Activated CD4-positive, alpha-beta T cell treated with anti-CD3 and anti-CD28 coated beads for 36 hours (primary cell): ENCODE results near the gene CCNC. TPM values are rescaled to one million over a fixed set of nuclear protein-coding genes. Genes with fewer than 3 reads are reported as not detected.

ENCODE experiments used
- ATAC-seq: fragments of 200-7000 bp; cut with Tn5 transposase; one replicate; pipeline ENCODE4 v1.10.0; 2021; ENCODE audit warnings: mild to moderate bottlenecking, moderate library complexity
- CTCF ChIA-PET: fragments of 350-600 bp; sonication (Branson Sonifier 250); formaldehyde crosslinking; loops from one replicate; lab custom pipeline; 2021; ENCODE audit warnings: antibody characterized with exemption; lab: Charles Lee
- POLR2A ChIA-PET: fragments of 350-600 bp; sonication (Branson Sonifier 250); formaldehyde crosslinking; loops from one replicate; lab custom pipeline; 2021; ENCODE audit warnings: antibody characterized with exemption, inconsistent platforms; lab: Charles Lee
- DNase-seq: peaks from one replicate; pipeline ENCODE4 v3.0.0-alpha.2; 2020
- H3K27ac Mint-ChIP-seq: one replicate; pipeline ENCODE4 v1.8.0; 2021; ENCODE audit warnings: mixed read lengths
- H3K27me3 Mint-ChIP-seq: one replicate; pipeline ENCODE4 v1.8.0; 2021; ENCODE audit warnings: mixed read lengths
- H3K36me3 Mint-ChIP-seq: one replicate; pipeline ENCODE4 v1.8.0; 2021; ENCODE audit warnings: low read depth, mixed read lengths
- H3K4me1 Mint-ChIP-seq: one replicate; pipeline ENCODE4 v1.8.0; 2021; ENCODE audit warnings: mixed read lengths
- H3K4me3 Mint-ChIP-seq: one replicate; pipeline ENCODE4 v1.8.0; 2021; ENCODE audit warnings: mild to moderate bottlenecking, moderate library complexity, mixed read lengths
- H3K9me3 Mint-ChIP-seq: one replicate; pipeline ENCODE4 v1.8.0; 2021; ENCODE audit warnings: low read depth, mixed read lengths
- intact Hi-C, 2 experiments: fragments of 100-400 bp; cut with DNase I in 1 of 2; cut with micrococcal nuclease in 1 of 2; formaldehyde crosslinking; loops; one replicate each; pipeline versions ENCODE4 v1.14.2 to v1.15.1; 2022 to 2024; cut with DNase I, micrococcal nuclease
- total RNA-seq, 2 experiments: library from RNA; stranded (reverse); gene quantifications; one replicate each; pipeline ENCODE4 v1.2.3, GENCODE V29; 2021

The CCNC gene
- total RNA-seq, 2 experiments from 2014 or later, result 50.7 to 67.3 TPM

GRCh38 chr6:99543968-99544367, 24.5 kb downstream of the CCNC start:
- intact Hi-C loops, result no loop called here
- no peak overlapping the region for H3K27ac Mint-ChIP-seq
- POLR2A ChIA-PET, result no interaction called here
- no peak for DNase-seq
- no peak overlapping the region for H3K4me3 Mint-ChIP-seq
- H3K9me3 Mint-ChIP-seq, result no peaks in the 10 kb centered on the region
- H3K27me3 Mint-ChIP-seq, result no peaks in the 10 kb centered on the region
- H3K36me3 Mint-ChIP-seq, result peaks cover 36% of the 10 kb centered on the region
- ATAC-seq, result no peak
- CTCF ChIA-PET, result interaction anchor here (0.8 to 1.4 kb wide), 2 partner anchors 22 to 23 kb away, joined by 3 to 4 read pairs; no protein-coding TSS in a partner anchor
- H3K4me1 Mint-ChIP-seq, result no peaks in the 10 kb centered on the region

GRCh38 chr6:99530627-99531026, 37.8 kb downstream of the CCNC start:
- Mint-ChIP-seq H3K4me3 (no peak overlapping the region), H3K36me3 (peaks cover 12% of the 10 kb centered on the region), H3K4me1 (no peaks in the 10 kb centered on the region), H3K9me3 (no peaks in the 10 kb centered on the region), H3K27ac (no peak overlapping the region), H3K27me3 (no peaks in the 10 kb centered on the region)
- no peak for ATAC-seq
- CTCF ChIA-PET, result interaction anchor here (0.8 kb wide), 1 partner anchor 15 kb away, joined by 6 read pairs; no protein-coding TSS in a partner anchor
- no peak for DNase-seq
- POLR2A ChIA-PET, result no interaction called here
- intact Hi-C loops, result no loop called here

DNA sequence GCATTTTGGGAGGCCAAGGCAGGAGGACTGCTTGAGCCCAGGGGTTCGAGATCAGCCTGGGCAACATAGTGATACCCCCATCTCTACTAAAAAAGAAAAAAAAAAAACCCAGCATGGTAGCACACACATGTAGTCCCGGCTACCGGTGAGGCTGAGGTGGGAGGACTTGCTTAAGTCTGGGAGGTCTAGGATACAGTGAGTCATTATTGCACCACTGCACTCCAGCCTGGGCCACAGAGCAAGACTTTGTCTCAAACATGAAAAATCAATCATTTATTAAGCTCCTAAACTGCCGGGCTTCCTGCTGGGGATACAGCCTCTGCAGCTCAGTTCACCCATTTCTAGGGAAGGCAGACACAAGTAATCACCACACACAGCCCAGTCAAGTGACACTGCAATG, 45.9 kb downstream of the CCNC start:
- CTCF ChIA-PET, result interaction anchor here (0.6 to 1.5 kb wide), 8 partner anchors 9 to 240 kb away, joined by 3 to 6 read pairs (median 4); no protein-coding TSS in a partner anchor
- Mint-ChIP-seq H3K9me3 (no peaks in the 10 kb centered on the region), H3K4me1 (peaks cover 14% of the 10 kb centered on the region), H3K36me3 (peaks cover 2% of the 10 kb centered on the region), H3K4me3 (no peak overlapping the region), H3K27me3 (no peaks in the 10 kb centered on the region), H3K27ac (no peak overlapping the region)
- DNase-seq (no peak), ATAC-seq (no peak)
- intact Hi-C loops, result loop anchor here in 1 of 2 experiments (5.0 kb wide), 1 partner anchor 225 kb away; no protein-coding TSS in a partner anchor
- POLR2A ChIA-PET, result interaction anchor here (1.3 kb wide), 1 partner anchor 46 kb away, joined by 5 read pairs; the partner anchor contains the start of gene CCNC

DNA sequence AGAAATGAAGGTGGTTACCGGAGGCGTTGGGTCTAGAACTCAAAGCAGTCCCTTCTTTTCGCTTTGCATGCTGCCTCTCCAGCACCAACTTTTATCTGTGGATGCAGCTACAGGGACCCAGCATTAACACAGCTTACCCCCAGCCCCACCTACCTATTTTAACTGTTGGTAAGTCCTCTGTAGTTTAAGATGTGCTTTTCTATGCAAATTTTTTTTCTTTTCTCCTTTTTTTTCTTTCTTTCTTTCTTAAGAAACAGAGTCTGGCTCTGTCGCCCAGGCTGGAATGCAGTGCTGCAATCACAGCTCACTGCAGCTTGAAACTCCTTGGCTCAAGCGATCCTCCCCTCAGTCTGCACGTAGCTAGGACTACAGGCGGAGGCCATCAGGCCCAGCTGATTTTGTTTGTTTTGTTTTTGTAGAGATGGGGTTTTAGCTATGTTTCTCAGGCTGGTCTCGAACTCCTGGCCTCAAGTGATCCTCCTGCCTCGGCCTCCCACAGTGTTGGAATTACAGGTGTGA, 46.8 kb downstream of the CCNC start:
- Mint-ChIP-seq H3K27me3 (no peaks in the 10 kb centered on the region), H3K9me3 (no peaks in the 10 kb centered on the region), H3K27ac (peak overlapping the region; percentile 99), H3K36me3 (peaks cover 2% of the 10 kb centered on the region), H3K4me1 (peaks cover 14% of the 10 kb centered on the region), H3K4me3 (peak overlapping the region; percentile 90)
- intact Hi-C loops, result loop anchor here (1.0 to 5.0 kb wide), 3 partner anchors 47 to 226 kb away; partner anchors contain the start of gene CCNC (in 2 of the 2)
- no peak for DNase-seq
- peak; percentile 21 for ATAC-seq
- ChIA-PET POLR2A (interaction anchor here (0.8 to 1.3 kb wide), 2 partner anchors 46 to 47 kb away, joined by 4 to 5 read pairs; partner anchors contain the start of gene CCNC), CTCF (interaction anchor here (0.6 to 2.4 kb wide), 16 partner anchors 10 to 239 kb away, joined by 3 to 22 read pairs (median 4); partner anchors contain the start of gene CCNC)

GRCh38 chr6:99520855-99521632, 47.4 kb downstream of the CCNC start:
- DNase-seq, result peak; percentile 89
- intact Hi-C loops, result loop anchor here (1.0 to 5.0 kb wide), 4 partner anchors 47 to 226 kb away; partner anchors contain the start of gene CCNC (in 2 of the 2)
- peak; percentile 92 for ATAC-seq
- ChIA-PET CTCF (interaction anchor here (0.7 to 2.4 kb wide), 13 partner anchors 9 to 88 kb away, joined by 3 to 22 read pairs (median 4); partner anchors contain the start of gene CCNC), POLR2A (interaction anchor here (1.3 kb wide), 1 partner anchor 47 kb away, joined by 5 read pairs; the partner anchor contains the start of gene CCNC)
- Mint-ChIP-seq H3K36me3 (peaks cover 2% of the 10 kb centered on the region), H3K4me3 (peak overlapping the region; percentile 90), H3K27me3 (no peaks in the 10 kb centered on the region), H3K4me1 (peaks cover 17% of the 10 kb centered on the region), H3K9me3 (no peaks in the 10 kb centered on the region), H3K27ac (peak overlapping the region; percentile 99)

GRCh38 chr6:99519446-99519845, 49.0 kb downstream of the CCNC start:
- H3K4me1 Mint-ChIP-seq, result peaks cover 17% of the 10 kb centered on the region
- DNase-seq, result no peak
- no peak overlapping the region for H3K27ac Mint-ChIP-seq
- ChIA-PET CTCF (interaction anchor here (0.6 to 2.4 kb wide), 6 partner anchors 13 to 52 kb away, joined by 3 to 22 read pairs (median 4); partner anchors contain the start of gene CCNC), POLR2A (no interaction called here)
- no peaks in the 10 kb centered on the region for H3K9me3 Mint-ChIP-seq
- H3K4me3 Mint-ChIP-seq, result no peak overlapping the region
- H3K27me3 Mint-ChIP-seq, result no peaks in the 10 kb centered on the region
- intact Hi-C loops, result loop anchor here in 1 of 2 experiments (5.0 kb wide), 1 partner anchor 1363 kb away; the partner anchor contains the start of gene ASCC3
- no peak for ATAC-seq
- H3K36me3 Mint-ChIP-seq, result peaks cover under 1% of the 10 kb centered on the region

GRCh38 chr6:99514089-99514488, 54.4 kb downstream of the CCNC start:
- H3K27ac Mint-ChIP-seq, result no peak overlapping the region
- peaks cover 29% of the 10 kb centered on the region for H3K4me1 Mint-ChIP-seq
- peaks cover 3% of the 10 kb centered on the region for H3K36me3 Mint-ChIP-seq
- peak overlapping the region; percentile 88 for H3K4me3 Mint-ChIP-seq
- ChIA-PET POLR2A (interaction anchor here (0.6 kb wide), 1 partner anchor 47 kb away, joined by 4 read pairs; no protein-coding TSS in a partner anchor), CTCF (interaction anchor here (1.2 to 1.4 kb wide), 2 partner anchors 88 to 117 kb away, joined by 3 read pairs; no protein-coding TSS in a partner anchor)
- H3K9me3 Mint-ChIP-seq, result no peaks in the 10 kb centered on the region
- DNase-seq, result no peak
- intact Hi-C loops, result loop anchor here in 1 of 2 experiments (2.0 kb wide), 1 partner anchor 565 kb away; no protein-coding TSS in a partner anchor
- H3K27me3 Mint-ChIP-seq, result no peaks in the 10 kb centered on the region
- no peak for ATAC-seq

DNA sequence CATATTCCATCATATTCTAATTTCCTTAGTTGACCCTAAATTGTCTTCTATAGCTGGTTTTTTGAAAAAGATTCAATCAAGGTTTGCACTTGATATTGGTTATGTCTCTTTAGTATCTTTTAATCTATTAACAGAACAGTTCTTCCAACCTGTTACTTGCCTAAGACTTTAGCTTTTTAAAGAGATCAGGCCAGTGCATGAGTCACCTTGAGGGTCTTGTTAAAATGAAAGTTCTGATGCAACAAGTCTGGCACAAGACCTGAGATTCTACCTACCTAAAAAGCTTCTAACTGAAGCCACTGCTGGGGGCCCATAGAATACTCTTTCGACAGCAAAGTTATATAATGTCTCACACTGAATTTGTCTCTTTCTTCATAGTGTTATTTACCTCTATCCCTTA, 56.4 kb downstream of the CCNC start:
- ChIA-PET CTCF (interaction anchor here (0.9 kb wide), 1 partner anchor 10 kb away, joined by 5 read pairs; no protein-coding TSS in a partner anchor), POLR2A (no interaction called here)
- Mint-ChIP-seq H3K9me3 (no peaks in the 10 kb centered on the region), H3K27me3 (no peaks in the 10 kb centered on the region), H3K27ac (no peak overlapping the region), H3K4me3 (no peak overlapping the region), H3K4me1 (peaks cover 29% of the 10 kb centered on the region), H3K36me3 (peaks cover 5% of the 10 kb centered on the region)
- no peak for ATAC-seq
- intact Hi-C loops, result no loop called here
- no peak for DNase-seq

GRCh38 chr6:99507648-99508047, 60.8 kb downstream of the CCNC start:
- DNase-seq (no peak), ATAC-seq (no peak)
- H3K27me3 Mint-ChIP-seq, result no peaks in the 10 kb centered on the region
- peaks cover 5% of the 10 kb centered on the region for H3K4me1 Mint-ChIP-seq
- no peaks in the 10 kb centered on the region for H3K9me3 Mint-ChIP-seq
- H3K36me3 Mint-ChIP-seq, result peaks cover 19% of the 10 kb centered on the region
- H3K27ac Mint-ChIP-seq, result no peak overlapping the region
- intact Hi-C loops, result no loop called here
- CTCF ChIA-PET, result no interaction called here
- POLR2A ChIA-PET, result no interaction called here
- no peak overlapping the region for H3K4me3 Mint-ChIP-seq

DNA sequence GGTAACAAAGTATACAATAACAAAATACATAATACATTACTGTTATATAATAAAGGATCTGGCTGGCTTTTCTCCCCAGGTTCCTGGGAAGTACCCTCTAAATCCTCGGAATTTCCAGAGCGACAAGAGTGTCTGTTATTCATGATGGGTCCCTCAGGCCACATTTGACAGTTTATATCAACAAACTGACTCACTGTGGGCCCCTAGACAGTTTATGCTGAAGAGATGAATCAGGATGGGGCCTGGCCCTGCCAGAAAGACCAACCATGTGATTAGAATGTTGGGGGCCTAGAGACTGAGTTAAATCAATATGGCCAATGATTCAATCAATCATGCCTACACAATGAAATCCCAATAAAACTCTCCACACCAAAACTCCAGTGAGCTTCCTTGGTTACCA, 66.7 kb downstream of the CCNC start:
- Mint-ChIP-seq H3K9me3 (no peaks in the 10 kb centered on the region), H3K4me1 (no peaks in the 10 kb centered on the region), H3K27me3 (no peaks in the 10 kb centered on the region), H3K4me3 (no peak overlapping the region), H3K36me3 (peaks cover 32% of the 10 kb centered on the region), H3K27ac (no peak overlapping the region)
- ChIA-PET POLR2A (no interaction called here), CTCF (no interaction called here)
- DNase-seq (no peak), ATAC-seq (no peak)
- intact Hi-C loops, result no loop called here

- no peak overlapping the region for H3K4me3 Mint-ChIP-seq
- ATAC-seq (no peak), DNase-seq (no peak)
- intact Hi-C loops, result no loop called here
- peaks cover 26% of the 10 kb centered on the region for H3K36me3 Mint-ChIP-seq
- H3K27me3 Mint-ChIP-seq, result no peaks in the 10 kb centered on the region
- no peaks in the 10 kb centered on the region for H3K9me3 Mint-ChIP-seq
- no peaks in the 10 kb centered on the region for H3K4me1 Mint-ChIP-seq
- ChIA-PET POLR2A (no interaction called here), CTCF (no interaction called here)
- H3K27ac Mint-ChIP-seq, result no peak overlapping the region
Observed at GRCh38 chr6:99498421-99498820, 70.0 kb downstream of the CCNC start.
